ENCODE data around the gene ASTL.

Gene ASTL

GRCh38 chr2:96136129-96136720 is 2.1 kb downstream of the ASTL start:
- no peak overlapping the region for H3K4me3 ChIP-seq (ENCODE audit: low read depth, low read length)
- TF ChIP-seq CTCF (IDR thresholded peaks at IDR 0.05; ENCODE audit: low read depth, low read length): no peak
- DNase-seq (ENCODE audit: low read depth, low spot score): no peak
- in situ Hi-C loops (cut with HindIII; ENCODE audit: low sequenced_read_pairs): no loop called here

- no peak overlapping the region for H3K4me3 ChIP-seq (ENCODE audit: low read depth, low read length)
- in situ Hi-C loops (cut with HindIII; ENCODE audit: low sequenced_read_pairs): no loop called here
- DNase-seq (ENCODE audit: low read depth, low spot score): no peak
- TF ChIP-seq CTCF (IDR thresholded peaks at IDR 0.05; ENCODE audit: low read depth, low read length): no peak
Measured at GRCh38 chr2:96135621-96136020, 2.7 kb downstream of the ASTL start.

- DNase-seq (ENCODE audit: low read depth, low spot score): no peak
- in situ Hi-C loops (cut with HindIII; ENCODE audit: low sequenced_read_pairs): no loop called here
- no peak overlapping the region for H3K4me3 ChIP-seq (ENCODE audit: low read depth, low read length)
- TF ChIP-seq CTCF (IDR thresholded peaks at IDR 0.05; ENCODE audit: low read depth, low read length): no peak
Measured at GRCh38 chr2:96135171-96135570, 3.1 kb downstream of the ASTL start.

GRCh38 chr2:96134421-96134820 is 3.9 kb downstream of the ASTL start:
- in situ Hi-C loops (cut with HindIII; ENCODE audit: low sequenced_read_pairs): no loop called here

GRCh38 chr2:96131813-96132745 is 6.2 kb downstream of the ASTL start:
- in situ Hi-C loops (cut with HindIII; ENCODE audit: low sequenced_read_pairs): no loop called here
- TF ChIP-seq CTCF (IDR thresholded peaks at IDR 0.05; ENCODE audit: low read depth, low read length): no peak
- no peak for DNase-seq (ENCODE audit: low read depth, low spot score)
- H3K4me3 ChIP-seq (ENCODE audit: low read depth, low read length): no peak overlapping the region

More at GRCh38 chr2:96134421-96134820, 3.9 kb downstream of the ASTL start:
- no peak for TF ChIP-seq CTCF (IDR thresholded peaks at IDR 0.05; ENCODE audit: low read depth, low read length)
- no peak for DNase-seq (ENCODE audit: low read depth, low spot score)
- no peak overlapping the region for H3K4me3 ChIP-seq (ENCODE audit: low read depth, low read length)

GRCh38 chr2:96131152-96131812 is 7.0 kb downstream of the ASTL start:
- in situ Hi-C loops (cut with HindIII; ENCODE audit: low sequenced_read_pairs): no loop called here
- DNase-seq (ENCODE audit: low read depth, low spot score): no peak
- TF ChIP-seq CTCF (IDR thresholded peaks at IDR 0.05; ENCODE audit: low read depth, low read length): no peak
- no peak overlapping the region for H3K4me3 ChIP-seq (ENCODE audit: low read depth, low read length)

Measured in astrocyte of the spinal cord (primary cell).